GM12878 (cell line): Measurements from ENCODE around the gene TTC33. TPM values are rescaled to one million over a fixed set of nuclear protein-coding genes. Genes with fewer than 3 reads are reported as not detected.
A peak's percentile ranks its signal among the peaks of the same experiment; 100 is the strongest.

Experiments
- ATAC-seq: fragments of 200-7000 bp; cut with Tn5 transposase; 3 replicates; pipeline ENCODE4 v1.9.1; 2020; ENCODE audit warnings: mild to moderate bottlenecking, moderate library complexity
- BruUV-seq: library from RNA; stranded (reverse); fragments of 400-500 nt; replicated peaks from 2 replicates; lab custom pipeline; 2021; lab: Mats Ljungman, UMichigan
- CTCF ChIA-PET: fragments of 300-600 bp; sonication (Branson Sonifier 250); formaldehyde crosslinking; extraction: SDS; loops from one replicate; lab custom pipeline; 2021; ENCODE audit warnings: inconsistent platforms; lab: Yijun Ruan, JAX
- POLR2A ChIA-PET: fragments of 350-600 bp; formaldehyde crosslinking; extraction: SDS; loops from one replicate; lab custom pipeline; 2021; ENCODE audit warnings: inconsistent platforms; lab: Charles Lee
- RAD21 ChIA-PET: fragments of 300-600 bp; sonication (Branson Sonifier 250); formaldehyde crosslinking; loops from one replicate; lab custom pipeline; 2023; ENCODE audit warnings: antibody characterized with exemption; ENCODE audit not compliant: unreplicated experiment; lab: Charles Lee
- SMC1A ChIA-PET: fragments of 300-600 bp; sonication (Branson Sonifier 250); formaldehyde crosslinking; loops from one replicate; lab custom pipeline; 2023; ENCODE audit not compliant: unreplicated experiment, uncharacterized antibody; lab: Charles Lee
- DNase-seq: peaks from one replicate; pipeline ENCODE4 v3.0.0-alpha.2; 2011; ENCODE audit warnings: low read depth, low spot score
- FAIRE-seq: peaks from 3 replicates; lab custom pipeline; 2011; peaks lifted over from hg19 to GRCh38; lab: Jason Lieb, UNC
- H2AFZ ChIP-seq: 2 replicates; pipeline ENCODE4 v1.6.0; 2011; ENCODE audit warnings: low read depth, low read length, control low read depth; ENCODE audit not compliant: control insufficient read depth
- H3K27ac ChIP-seq: 2 replicates; pipeline ENCODE4 v1.5.1; 2011; ENCODE audit warnings: control low read depth; ENCODE audit not compliant: control insufficient read depth, insufficient read depth
- H3K27me3 ChIP-seq, 2 experiments: replicated peaks in 1 of 2; 2 replicates each; pipeline versions ENCODE4 v1.6.0 to v1.6.1; 2011; ENCODE audit warnings: low read length in 1 of 2; ENCODE audit not compliant: control insufficient read depth in 2 of 2, insufficient read depth in 2 of 2
- H3K36me3 ChIP-seq, 2 experiments: 2 replicates each; pipeline ENCODE4 v1.5.1; 2011; ENCODE audit warnings: low read length in 1 of 2; ENCODE audit not compliant: control insufficient read depth in 2 of 2, insufficient read depth in 2 of 2
- H3K4me1 ChIP-seq: 2 replicates; pipeline ENCODE4 v1.6.1; 2011; ENCODE audit warnings: mild to moderate bottlenecking, low read length, moderate library complexity, mixed read lengths; ENCODE audit not compliant: control insufficient read depth, insufficient read depth
- H3K4me2 ChIP-seq: 2 replicates; pipeline ENCODE4 v1.6.0; 2011; ENCODE audit warnings: control low read depth; ENCODE audit not compliant: control insufficient read depth, insufficient read depth
- H3K4me3 ChIP-seq: fragments of 200-600 bp; sonication (generic); 2 replicates; pipeline ENCODE4 v1.5.1; 2016
- H3K79me2 ChIP-seq: 2 replicates; pipeline ENCODE4 v1.6.0; 2011; ENCODE audit warnings: low read length; ENCODE audit not compliant: control insufficient read depth, insufficient read depth
- H3K9ac ChIP-seq: 2 replicates; pipeline ENCODE4 v1.8.0; 2011; ENCODE audit warnings: low read length, control low read depth, mixed read lengths; ENCODE audit not compliant: control insufficient read depth, insufficient read depth
- H3K9me3 ChIP-seq: replicated peaks from 3 replicates; pipeline ENCODE4 v1.5.1; 2011; ENCODE audit warnings: mild to moderate bottlenecking, low read length; ENCODE audit not compliant: control insufficient read depth, insufficient read depth
- H4K20me1 ChIP-seq: 2 replicates; pipeline ENCODE4 v1.6.0; 2011; ENCODE audit not compliant: control insufficient read depth, insufficient read depth
- BRCA1 ChIP-seq: IDR thresholded peaks from 2 replicates; pipeline ENCODE4 v1.6.1; 2011; ENCODE audit warnings: low read depth, low read length, improper control_type of control experiment
- CEBPB ChIP-seq, 2 experiments: fragments of 150-350 bp in 1 of 2; IDR thresholded peaks; 2 replicates each; pipeline ENCODE4 v1.6.1; 2012 to 2014; ENCODE audit warnings: low read depth in 2 of 2, low read length in 2 of 2, borderline replicate concordance in 1 of 2, inconsistent platforms in 1 of 2
- CTCF ChIP-seq, 3 experiments: IDR thresholded peaks in 2 of 3; conservative IDR thresholded peaks in 1 of 3; 2 replicates each; pipeline ENCODE4 v1.5.1; 2011; ENCODE audit warnings: low read depth in 3 of 3, low read length in 3 of 3, mild to moderate bottlenecking in 3 of 3, control low read depth in 2 of 3, moderate library complexity in 2 of 3, inconsistent platforms in 1 of 3, mixed read lengths in 1 of 3; ENCODE audit not compliant: control insufficient read depth in 2 of 3, insufficient read depth in 1 of 3; ENCODE audit errors: extremely low read depth in 1 of 3
- FOS ChIP-seq: IDR thresholded peaks from 3 replicates; pipeline ENCODE4 v1.6.1; 2011; ENCODE audit warnings: borderline replicate concordance; ENCODE audit not compliant: insufficient read length; ENCODE audit errors: extremely low read depth
- FOXM1 ChIP-seq: IDR thresholded peaks from 2 replicates; pipeline ENCODE4 v1.6.1; 2012; ENCODE audit warnings: low read depth, mild to moderate bottlenecking, inconsistent platforms, low read length, moderate library complexity
- HDAC6 ChIP-seq: fragments of 200-600 bp; sonication (generic); IDR thresholded peaks from one replicate; pipeline ENCODE4 v1.8.0; 2017; ENCODE audit warnings: antibody characterized with exemption; ENCODE audit not compliant: unreplicated experiment
- HDGF ChIP-seq: fragments of 450-650 bp; IDR thresholded peaks from 2 replicates; pipeline ENCODE4 v1.6.1; 2016; ENCODE audit warnings: antibody characterized with exemption
- IRF3 ChIP-seq: fragments of 450-650 bp; IDR thresholded peaks from 2 replicates; pipeline ENCODE4 v1.6.1; 2014; ENCODE audit warnings: mild to moderate bottlenecking
- KDM1A ChIP-seq: fragments of 200-600 bp; sonication (generic); IDR thresholded peaks from 2 replicates; pipeline ENCODE4 v1.6.1; 2016; ENCODE audit warnings: borderline replicate concordance
- MEF2B ChIP-seq: fragments of 450-650 bp; IDR thresholded peaks from 2 replicates; pipeline ENCODE4 v1.6.1; 2018; ENCODE audit warnings: mild to moderate bottlenecking, moderate library complexity; ENCODE audit not compliant: partially characterized antibody, poor library complexity, severe bottlenecking
- NBN ChIP-seq: fragments of 450-650 bp; IDR thresholded peaks from 2 replicates; pipeline ENCODE4 v1.6.1; 2016
- NFYA ChIP-seq: IDR thresholded peaks from 2 replicates; pipeline ENCODE4 v1.6.1; 2011; ENCODE audit warnings: low read depth, mild to moderate bottlenecking, low read length, improper control_type of control experiment, borderline replicate concordance
- NR2C2 ChIP-seq: IDR thresholded peaks from 2 replicates; pipeline ENCODE4 v1.6.1; 2011; ENCODE audit warnings: borderline replicate concordance, low read depth; ENCODE audit not compliant: control insufficient read depth, insufficient read length
- NRF1 ChIP-seq: conservative IDR thresholded peaks from 2 replicates; pipeline ENCODE4 v1.6.1; 2011; ENCODE audit warnings: mild to moderate bottlenecking, low read depth, low read length, improper control_type of control experiment
- POU2F2 ChIP-seq: IDR thresholded peaks from 3 replicates; pipeline ENCODE4 v1.6.1; 2011; ENCODE audit warnings: low read depth, mild to moderate bottlenecking, low read length, borderline replicate concordance
- TARDBP ChIP-seq: IDR thresholded peaks from 2 replicates; pipeline ENCODE4 v1.6.1; 2016; ENCODE audit warnings: borderline replicate concordance
- TCF12 ChIP-seq: IDR thresholded peaks from 2 replicates; pipeline ENCODE4 v1.6.1; 2011; ENCODE audit warnings: low read depth, mild to moderate bottlenecking, low read length
- YBX1 ChIP-seq: fragments of 450-650 bp; IDR thresholded peaks from 2 replicates; pipeline ENCODE4 v1.6.1; 2016; ENCODE audit warnings: antibody characterized with exemption
- ZNF207 ChIP-seq: fragments of 450-650 bp; IDR thresholded peaks from 2 replicates; pipeline ENCODE4 v1.6.1; 2014; ENCODE audit warnings: antibody characterized with exemption, mild to moderate bottlenecking, borderline replicate concordance
- ZNF217 ChIP-seq: fragments of 450-650 bp; IDR thresholded peaks from 2 replicates; pipeline ENCODE4 v1.6.1; 2017; ENCODE audit warnings: antibody characterized with exemption, mild to moderate bottlenecking
- WGBS: methylation state at CpG from one replicate; pipeline ENCODE4 v1.1.6; 2016; ENCODE audit warnings: low lambda C conversion rate; ENCODE audit not compliant: insufficient replicate concordance, insufficient coverage; ENCODE audit errors: missing lambda C conversion rate; 5-methylcytosine and 5-hydroxymethylcytosine counted together
- in situ Hi-C: fragments of 300-500 bp; cut with MboI; formaldehyde crosslinking; loops from 9 replicates; pipeline ENCODE4 v1.14.3; 2018; ENCODE audit warnings: mixed read lengths
- intact Hi-C: fragments of 100-400 bp; cut with micrococcal nuclease; formaldehyde crosslinking; loops from one replicate; pipeline ENCODE4 v1.14.2; 2022; ENCODE audit not compliant: unreplicated experiment
- polyA plus RNA-seq, 11 experiments: library from polyadenylated mRNA; depleted of rRNA in 4 of 11; unstranded in 6 of 11; stranded (reverse) in 5 of 11; fragments of >200 nt; fragmentation: Nextera tagmentation in 4 of 11; fragmentation: Illumina TruSeq in 1 of 11; extraction: Ambion mirVana in 4 of 11; extraction: Trizol in 1 of 11; gene quantifications; 1 replicate in 1 of 11; 2 replicates in 10 of 11; pipeline versions ENCODE4 v1.2.1 to v1.2.3, GENCODE V29; 2011 to 2016; ENCODE audit warnings: inconsistent platforms in 2 of 11, missing spikeins in 2 of 11, low read depth in 1 of 11
- total RNA-seq, 4 experiments: library from RNA; depleted of rRNA in 3 of 4; stranded (reverse); fragments of >200 nt in 3 of 4; fragmentation: Illumina TruSeq in 1 of 4; extraction: Trizol in 1 of 4; gene quantifications; 2 replicates each; pipeline versions ENCODE4 v1.2.1 to v1.2.3, GENCODE V29; 2013 to 2021

The TTC33 gene
- total and polyA plus RNA-seq, 10 of the 15 experiments (the other 5 are each of a cell fraction or from before 2014, with no cell fraction given): 7.9 to 22.3 (median 14.6) TPM

GRCh38 chr5:40791715-40792139 lies 36.0 kb upstream of the TTC33 start:
- ChIA-PET RAD21 (no interaction called here), POLR2A (interaction anchor here (1.5 kb wide), 1 partner anchor 10 kb away, joined by 3 read pairs; no protein-coding TSS in a partner anchor), SMC1A (interaction anchor here (0.6 to 1.8 kb wide), 2 partner anchors 14 to 150 kb away, joined by 3 to 6 read pairs; no protein-coding TSS in a partner anchor), CTCF (interaction anchor here (1.6 kb wide), 1 partner anchor 18 kb away, joined by 3 read pairs; no protein-coding TSS in a partner anchor)
- H3K4me3 ChIP-seq: no peak overlapping the region
- no peaks in the 10 kb centered on the region for H3K4me1 ChIP-seq
- no peaks in the 10 kb centered on the region for H3K36me3 ChIP-seq
- peaks cover 5% of the 10 kb centered on the region for H3K9me3 ChIP-seq
- 78% methylated on average over 3 of the region's 3 CpGs for WGBS
- BruUV-seq: no TSS peak
- no peak for TF ChIP-seq NR2C2
- TF ChIP-seq HDGF: no peak
- no peak for TF ChIP-seq ZNF207
- TF ChIP-seq BRCA1: no peak
- TF ChIP-seq TCF12: no peak
- no peak for TF ChIP-seq TARDBP
- no peak for TF ChIP-seq FOXM1
- TF ChIP-seq KDM1A: no peak
- TF ChIP-seq IRF3: no peak
- no peak for TF ChIP-seq FOS
- TF ChIP-seq NBN: no peak
- no peak for TF ChIP-seq POU2F2
- no peak for TF ChIP-seq CEBPB (IDR thresholded peaks at IDR 0.05; ENCODE audit: borderline replicate concordance in 1 of 2, low read depth in 2 of 2, low read length in 2 of 2)
- TF ChIP-seq CTCF (IDR thresholded peaks at IDR 0.05 in 2 of 3, conservative IDR thresholded peaks at IDR 0.05 in 1 of 3; ENCODE audit: control insufficient read depth in 2 of 3, extremely low read depth in 1 of 3, insufficient read depth in 1 of 3, low read depth in 3 of 3, low read length in 3 of 3): no peak
- no peak for TF ChIP-seq NRF1
- no peak for TF ChIP-seq YBX1
- TF ChIP-seq NFYA: no peak
- TF ChIP-seq HDAC6: no peak
- TF ChIP-seq MEF2B: no peak
- TF ChIP-seq ZNF217: no peak
- ATAC-seq (peak; percentile 50), DNase-seq (no peak), FAIRE-seq (no peak)
- no peaks in the 10 kb centered on the region for H3K27me3 ChIP-seq
- intact Hi-C loops: no loop called here
- no peak overlapping the region for H3K9ac ChIP-seq
- H2AFZ ChIP-seq: no peak overlapping the region
- in situ Hi-C loops: no loop called here
- H4K20me1 ChIP-seq: no peaks in the 10 kb centered on the region
- H3K27ac ChIP-seq: no peak overlapping the region
- H3K4me2 ChIP-seq: no peak overlapping the region
- peaks cover 62% of the 10 kb centered on the region for H3K79me2 ChIP-seq
